ENCODE measurements around the gene DENND6A. TPM values are rescaled to one million over a fixed set of nuclear protein-coding genes. Genes with fewer than 3 reads are reported as not detected.

DENND6A gene
- total and polyA plus RNA-seq, 2 of the 13 experiments (the other 11 are each of a cell fraction or from before 2014, with no cell fraction given): 9.4 to 11.1 TPM

- DNase-seq (ENCODE audit: low spot score) (no peak), ATAC-seq (no peak), FAIRE-seq (no peak)
- WGBS (ENCODE audit: low lambda C conversion rate): 94% methylated on average over 3 of the region's 3 CpGs
- no TSS peak for BruUV-seq (replicated peaks)
- H4K20me1 ChIP-seq (ENCODE audit: insufficient read depth, low read length): no peaks in the 10 kb centered on the region
- no peak overlapping the region for H3K4me3 ChIP-seq (replicated peaks in 1 of 3; ENCODE audit: insufficient read depth in 1 of 3, low read depth in 2 of 3, low read length in 3 of 3)
- no peak overlapping the region for H3K4me2 ChIP-seq (ENCODE audit: low read depth, low read length)
- H3K4me1 ChIP-seq (ENCODE audit: insufficient read depth, low read length): no peaks in the 10 kb centered on the region
- no peak overlapping the region for H2AFZ ChIP-seq (ENCODE audit: low read length)
- ChIA-PET CTCF (ENCODE audit: low intra/inter-chr PET ratio, low total read pairs) (no interaction called here), POLR2A (no interaction called here)
- in situ Hi-C loops (cut with HindIII; ENCODE audit: extremely low pct_ligation_motif_present, low pct_unique_long_range_greater_than_20kb) (no loop called here), intact Hi-C loops (cut with micrococcal nuclease; ENCODE audit: unreplicated experiment) (no loop called here)
- no peaks in the 10 kb centered on the region for H3K9me3 ChIP-seq (ENCODE audit: low read length)
- TF ChIP-seq SMAD9 (CRISPR knock-in tag; IDR thresholded peaks at IDR 0.05) (no peak), ZNF83 (CRISPR knock-in tag; IDR thresholded peaks at IDR 0.05; ENCODE audit: borderline replicate concordance) (no peak), ZFAT (CRISPR knock-in tag; conservative IDR thresholded peaks at IDR 0.05) (no peak), FLYWCH1 (CRISPR knock-in tag; IDR thresholded peaks at IDR 0.05) (no peak), TFDP1 (CRISPR knock-in tag; IDR thresholded peaks at IDR 0.05; ENCODE audit: borderline replicate concordance) (no peak), SNAPC5 (CRISPR knock-in tag; IDR thresholded peaks at IDR 0.05; ENCODE audit: borderline replicate concordance) (no peak), HMG20A (CRISPR knock-in tag; IDR thresholded peaks at IDR 0.05; ENCODE audit: borderline replicate concordance) (no peak), ZNF276 (CRISPR knock-in tag; IDR thresholded peaks at IDR 0.05; ENCODE audit: low read depth) (no peak), HMGXB4 (CRISPR knock-in tag; IDR thresholded peaks at IDR 0.05; ENCODE audit: borderline replicate concordance in 1 of 2, low read depth in 1 of 2) (no peak), ZNF350 (CRISPR knock-in tag; IDR thresholded peaks at IDR 0.05; ENCODE audit: borderline replicate concordance, low read depth) (no peak), FOXM1 (CRISPR knock-in tag; IDR thresholded peaks at IDR 0.05) (no peak), ZNF30 (CRISPR knock-in tag; IDR thresholded peaks at IDR 0.05) (no peak), DMAP1 (CRISPR knock-in tag; IDR thresholded peaks at IDR 0.05) (no peak), ZNF713 (CRISPR knock-in tag; IDR thresholded peaks at IDR 0.05) (no peak), ZNF503 (CRISPR knock-in tag; IDR thresholded peaks at IDR 0.05) (no peak), ZNF432 (CRISPR knock-in tag; IDR thresholded peaks at IDR 0.05; ENCODE audit: borderline replicate concordance) (no peak), BRCA1 (CRISPR knock-in tag; IDR thresholded peaks at IDR 0.05) (no peak)
- no peak overlapping the region for H3K9ac ChIP-seq (ENCODE audit: insufficient read depth, low read depth, low read length)
- no peak overlapping the region for H3K27ac ChIP-seq (ENCODE audit: extremely low read length, insufficient read depth, low read length)
- H3K79me2 ChIP-seq (ENCODE audit: insufficient read depth, low read length): no peaks in the 10 kb centered on the region
- no peaks in the 10 kb centered on the region for H3K27me3 ChIP-seq (ENCODE audit: control insufficient read depth in 1 of 2, insufficient read depth in 2 of 2, low read length in 2 of 2)
- peaks cover 0 to 2% of the 10 kb centered on the region in 2 experiments; a peak in 4 of 5 replicates for H3K36me3 ChIP-seq (replicated peaks in 1 of 2; ENCODE audit: control insufficient read depth in 1 of 2, insufficient read depth in 2 of 2, low read length in 2 of 2)
Observed at GRCh38 chr3:57652203-57652602, 40.7 kb downstream of the DENND6A start.
